GOT3 (cell line): ENCODE data around the gene UST.
A peak's percentile ranks its signal among the peaks of the same experiment; 100 is the strongest.
"Not testable (repeated sequence)": the region's sequence is repeated elsewhere in the genome, so short reads cannot be mapped to it uniquely, and the experiment has no call there.

Experiments used
- DNase-seq: peaks from one replicate; lab custom pipeline; 2025; ENCODE audit warnings: mixed read lengths; lab: John Stamatoyannopoulos, UW

The UST gene

DNA sequence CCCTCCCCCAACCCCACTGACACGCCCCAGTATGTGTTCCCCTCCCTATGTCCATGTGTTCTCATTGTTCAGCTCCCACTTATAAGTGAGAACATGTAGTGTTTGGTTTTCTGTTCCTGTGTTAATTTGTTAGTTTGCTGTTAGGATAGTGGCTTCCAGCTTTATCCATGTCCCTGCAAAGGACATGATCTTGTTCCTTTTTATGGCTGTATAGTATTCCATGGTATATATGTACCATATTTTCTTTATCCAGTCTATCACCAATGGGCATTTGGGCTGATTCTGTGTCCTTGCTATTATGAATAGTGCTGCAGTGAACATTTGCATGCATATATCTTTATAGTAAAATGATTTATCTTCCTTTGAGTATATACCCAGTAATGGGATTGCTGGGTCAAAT, 259.4 kb downstream of the UST start:
- DNase-seq = not testable (repeated sequence)

DNA sequence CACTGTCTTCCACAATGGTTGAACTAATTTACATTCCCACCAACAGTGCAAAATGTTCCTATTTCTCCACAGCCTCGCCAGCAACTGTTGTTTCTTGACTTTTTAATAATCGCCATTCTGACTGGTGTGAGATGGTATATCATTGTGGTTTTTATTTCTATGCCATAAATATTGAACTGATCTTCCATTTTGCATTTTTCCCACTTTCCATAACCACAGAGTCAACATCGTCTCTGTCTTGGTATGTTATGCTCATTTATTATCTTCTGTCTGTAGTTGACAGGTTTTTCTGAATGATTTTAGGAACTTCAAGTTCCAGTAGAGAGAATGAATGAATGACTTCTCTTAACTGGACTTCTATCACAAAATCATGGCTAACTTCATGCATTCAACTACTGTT, 259.8 kb downstream of the UST start:
- no peak for DNase-seq

DNA sequence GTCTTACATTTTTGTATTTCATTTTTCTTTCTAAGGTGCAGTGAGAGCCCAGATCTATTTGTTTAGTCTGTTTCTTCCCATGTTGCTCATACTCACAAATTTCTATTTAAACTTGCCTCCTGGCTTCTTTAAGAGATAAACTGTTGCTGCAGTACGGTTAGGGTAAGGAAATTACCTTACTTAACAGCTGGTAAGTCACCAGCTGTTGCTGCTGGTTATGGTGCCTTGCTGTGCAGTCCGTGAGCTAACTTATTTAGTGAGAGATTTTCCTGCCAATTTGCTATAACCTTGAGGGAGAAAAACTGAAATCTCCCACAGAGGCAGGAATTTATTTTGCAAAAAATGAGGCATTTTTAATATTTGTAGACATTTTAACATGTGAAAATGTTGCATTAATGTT, 261.0 kb downstream of the UST start:
- DNase-seq = no peak

DNA sequence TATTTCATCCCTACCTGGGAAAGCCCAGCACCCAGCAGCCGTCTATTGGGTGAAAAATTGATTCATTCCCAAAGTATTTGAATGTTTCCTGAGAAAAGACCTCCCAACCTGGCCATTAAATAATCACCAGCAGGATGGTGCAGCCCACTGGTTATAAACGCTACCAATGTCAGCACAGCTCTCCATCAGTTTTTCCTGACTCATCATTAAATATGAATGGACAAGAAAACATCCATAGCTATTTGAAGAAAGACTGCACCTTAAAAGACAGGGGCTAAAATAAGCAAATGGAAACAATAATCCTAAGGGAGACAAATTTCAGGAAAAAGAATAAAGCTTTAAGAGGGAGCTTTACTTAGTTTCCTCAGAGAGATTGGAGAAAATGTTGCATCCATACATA, 261.9 kb downstream of the UST start:
- no peak for DNase-seq

DNA sequence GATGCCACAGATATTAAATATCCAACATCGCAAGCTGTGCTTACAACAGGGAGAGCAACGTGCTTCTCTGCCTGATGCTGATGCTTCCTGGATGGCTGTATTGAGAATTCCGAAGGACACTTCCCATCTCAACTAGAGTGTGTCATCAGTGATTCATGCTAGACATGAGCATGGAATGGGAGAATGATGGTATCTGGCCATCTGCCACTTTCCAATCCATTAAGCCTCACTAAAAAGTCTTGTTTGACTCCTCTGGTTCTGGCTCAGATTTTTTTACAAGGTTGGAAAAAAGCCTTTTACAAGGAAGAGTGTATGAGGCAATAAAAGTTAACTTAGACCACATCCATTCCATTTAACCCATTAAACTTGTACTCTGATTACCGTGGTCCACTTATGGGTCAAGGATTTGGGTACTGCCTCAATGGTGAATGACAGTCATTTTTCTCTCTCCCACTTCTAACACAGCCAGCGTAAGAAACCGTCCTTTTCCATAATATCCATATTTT, 265.3 kb downstream of the UST start:
- peak; percentile 25 for DNase-seq

DNA sequence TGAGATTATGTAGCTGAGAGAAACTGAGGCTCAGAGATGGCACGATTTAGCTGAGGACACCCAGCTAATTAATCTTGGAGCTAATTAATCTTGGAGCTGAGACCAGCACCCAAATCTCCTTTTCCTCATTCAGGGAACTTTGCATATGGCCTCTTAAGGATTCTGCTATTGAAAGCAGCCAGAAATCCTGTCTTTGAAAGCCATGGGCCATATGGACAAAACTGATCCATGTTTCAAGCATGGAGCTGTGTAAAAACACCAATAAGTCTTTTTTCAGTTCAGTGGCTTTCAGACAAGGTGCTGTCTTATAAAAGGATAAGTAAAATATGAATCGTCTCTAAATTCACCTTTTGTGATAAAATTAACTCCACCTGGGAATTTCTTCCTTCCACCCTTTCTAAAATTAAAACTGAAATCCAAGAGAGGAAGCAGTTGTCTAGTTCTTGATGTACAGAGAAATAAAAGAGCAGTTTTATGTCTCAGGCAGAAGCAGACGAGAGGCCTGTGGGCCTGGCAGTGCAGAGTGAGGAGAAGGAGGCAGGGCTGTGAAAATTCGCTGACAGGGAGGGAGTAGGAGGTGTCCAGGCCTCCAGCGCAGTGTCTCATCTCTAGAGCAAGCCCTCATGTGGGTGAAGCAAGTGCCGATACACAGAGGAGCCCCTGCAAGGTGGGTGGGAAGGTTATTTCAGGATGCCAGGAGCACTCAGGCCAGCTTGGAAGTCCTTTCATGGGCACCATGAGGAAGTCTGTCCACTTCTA, 266.9 kb downstream of the UST start:
- no peak for DNase-seq

DNA sequence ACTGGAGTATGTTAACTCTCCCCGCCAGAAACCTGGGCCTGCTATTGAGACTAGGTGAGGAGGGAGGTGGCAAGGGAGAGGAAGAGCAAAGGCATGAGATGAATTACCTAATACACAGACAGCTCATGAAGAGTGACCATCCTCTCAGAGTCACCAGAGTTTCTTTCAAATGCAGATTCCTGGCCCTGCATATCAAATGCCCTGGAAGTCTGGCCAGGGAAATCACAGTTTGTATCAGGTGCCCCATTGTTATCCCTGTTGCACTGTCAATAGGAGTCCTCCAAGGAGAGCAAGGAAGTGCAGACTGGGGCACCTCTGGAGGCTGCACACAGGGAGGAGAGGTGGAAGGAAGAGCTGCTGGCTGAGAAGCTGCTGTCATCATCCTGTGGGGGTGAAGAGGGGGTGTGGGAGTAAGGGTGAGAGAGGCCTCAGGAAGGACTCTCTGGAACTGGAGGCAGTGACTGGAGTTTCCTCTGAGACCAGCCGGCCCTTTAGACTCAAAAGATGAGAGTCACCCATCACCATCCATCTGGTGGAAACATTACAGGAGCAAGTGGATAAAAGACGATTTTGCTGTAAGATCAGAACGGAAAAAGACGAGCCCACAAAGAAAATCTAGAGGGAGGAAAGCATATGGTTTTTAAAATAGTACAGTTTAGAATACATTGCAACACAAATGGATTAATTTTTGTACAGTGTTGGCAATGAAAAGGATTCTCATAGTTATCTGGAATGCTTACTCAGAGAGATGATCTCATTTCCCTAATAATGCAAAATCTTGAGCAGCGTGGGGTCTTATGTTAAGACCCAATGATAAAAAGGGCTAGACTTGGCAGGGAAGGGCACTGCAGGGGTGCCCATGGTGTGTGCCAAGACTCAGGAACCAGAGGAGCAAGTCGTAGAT, 268.1 kb downstream of the UST start:
- DNase-seq = no peak

DNA sequence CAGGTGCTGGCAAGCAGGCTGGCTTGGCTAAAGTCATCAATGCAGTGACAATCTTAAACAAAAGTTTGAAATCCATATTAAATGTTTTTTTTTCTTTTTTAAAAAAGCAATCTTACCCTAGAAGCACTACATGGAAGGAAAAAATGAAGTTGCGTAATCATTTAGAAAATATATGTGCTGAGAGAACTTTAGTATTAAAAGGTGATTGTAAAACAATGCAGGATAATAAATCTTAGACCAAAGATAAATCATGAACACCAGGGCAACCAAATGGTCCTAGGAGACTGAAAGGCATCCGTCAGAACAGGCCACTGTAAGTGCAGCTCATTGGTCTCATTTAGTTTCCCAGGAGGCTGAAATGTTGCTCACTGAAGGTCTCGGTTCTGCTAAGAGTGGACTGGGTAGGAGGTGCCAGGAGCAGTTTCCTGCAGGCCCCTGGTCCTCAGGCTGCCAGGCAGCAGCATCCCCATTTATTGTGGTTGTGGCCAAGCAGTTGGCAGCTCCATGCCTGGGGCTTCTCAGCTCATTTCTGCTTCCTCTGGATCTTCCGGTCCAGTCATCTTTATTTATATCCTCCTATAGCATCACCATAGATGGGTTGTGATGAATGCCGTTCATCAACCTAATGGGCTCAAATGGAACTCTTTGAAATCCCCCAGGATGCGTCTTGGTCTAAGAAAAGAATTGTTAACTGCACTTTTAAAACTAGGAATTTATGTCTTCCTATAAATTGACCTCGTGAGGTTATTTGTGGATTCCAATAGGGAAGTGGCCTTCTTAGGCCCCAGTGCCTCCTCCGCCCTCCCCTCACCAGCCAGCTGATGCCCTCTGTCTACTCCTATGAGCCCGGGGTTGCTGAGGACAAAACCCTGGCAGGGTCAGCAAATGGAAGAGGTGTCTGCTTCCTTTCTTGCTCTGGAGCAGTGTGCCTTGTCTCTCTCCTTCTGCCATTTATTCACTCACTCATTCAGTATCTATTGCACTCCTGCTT, 269.0 kb downstream of the UST start:
- DNase-seq = no peak

DNA sequence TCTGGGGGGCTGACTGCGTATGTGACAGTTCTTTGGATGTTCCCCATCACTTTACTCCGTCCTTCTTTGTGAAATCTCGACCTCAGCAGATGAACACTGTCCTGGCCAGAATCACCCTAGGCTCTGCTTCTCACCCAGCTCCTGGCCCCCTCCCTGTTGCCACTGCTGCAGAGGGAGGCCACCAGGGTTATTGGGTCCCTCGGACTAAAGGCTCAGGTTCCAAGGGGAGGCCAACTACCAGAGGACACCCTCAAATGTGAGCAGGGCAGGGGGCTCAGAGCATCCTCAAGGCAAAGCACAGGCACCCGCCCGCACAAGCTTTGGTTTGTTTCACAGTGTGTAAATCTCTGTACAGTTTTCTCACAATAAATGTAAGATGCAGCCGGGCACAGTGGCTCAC, 269.9 kb downstream of the UST start:
- DNase-seq = no peak

DNA sequence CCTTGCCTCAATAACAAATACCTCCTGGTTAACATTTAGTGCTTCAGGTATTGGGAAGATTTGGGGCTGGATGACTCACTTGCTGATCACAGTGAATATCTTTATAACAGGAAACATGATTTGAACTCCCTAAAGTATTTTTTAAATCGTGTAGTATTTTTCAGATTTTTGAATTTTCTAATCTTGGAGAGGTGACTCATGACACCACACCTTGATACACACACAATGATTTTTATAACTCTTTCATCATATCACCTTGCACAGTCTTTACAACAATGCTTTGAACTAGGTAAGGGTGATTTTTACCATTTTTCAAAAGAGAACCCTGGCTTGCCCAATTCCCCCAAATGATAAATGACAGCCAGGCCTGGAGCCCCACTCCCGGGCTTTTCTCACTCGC, 273.5 kb downstream of the UST start:
- no peak for DNase-seq

DNA sequence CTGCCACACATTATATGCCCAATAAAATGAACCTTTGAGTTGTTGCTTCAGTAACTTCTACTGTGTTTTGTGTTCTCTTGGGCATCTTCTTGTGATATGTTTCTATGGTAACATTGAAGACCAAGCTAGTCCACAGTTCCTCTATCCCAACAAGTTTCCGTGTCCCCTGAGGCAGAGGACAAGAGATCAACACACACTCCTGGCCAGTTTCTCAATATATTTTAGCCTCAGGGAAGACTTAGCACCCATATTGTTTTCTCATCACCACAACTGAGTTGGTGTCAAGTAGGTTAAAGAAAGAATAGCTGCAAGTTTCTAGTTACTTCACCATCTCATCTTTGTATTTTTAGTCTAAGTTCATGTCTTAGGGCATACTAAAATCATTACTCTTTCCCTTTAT, 277.5 kb downstream of the UST start:
- no peak for DNase-seq

DNA sequence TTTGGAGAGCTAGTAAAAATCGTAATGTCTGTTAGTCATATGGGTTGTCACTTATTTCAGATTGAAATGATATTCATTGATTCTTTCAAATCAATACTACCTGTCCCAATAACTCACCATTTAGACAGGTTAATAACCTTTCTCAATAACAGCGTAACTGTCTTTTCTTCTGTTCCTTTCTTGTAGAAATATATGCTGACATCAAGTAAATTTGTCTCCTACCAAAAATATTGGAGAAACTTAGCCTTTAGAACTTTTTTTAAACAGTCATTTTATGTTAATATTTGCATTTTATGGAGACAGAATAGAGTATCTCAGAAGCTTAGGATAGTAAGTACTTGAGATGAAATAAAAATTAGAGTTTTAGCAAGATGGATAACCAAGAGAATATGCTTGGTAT, 278.2 kb downstream of the UST start:
- DNase-seq = no peak

DNA sequence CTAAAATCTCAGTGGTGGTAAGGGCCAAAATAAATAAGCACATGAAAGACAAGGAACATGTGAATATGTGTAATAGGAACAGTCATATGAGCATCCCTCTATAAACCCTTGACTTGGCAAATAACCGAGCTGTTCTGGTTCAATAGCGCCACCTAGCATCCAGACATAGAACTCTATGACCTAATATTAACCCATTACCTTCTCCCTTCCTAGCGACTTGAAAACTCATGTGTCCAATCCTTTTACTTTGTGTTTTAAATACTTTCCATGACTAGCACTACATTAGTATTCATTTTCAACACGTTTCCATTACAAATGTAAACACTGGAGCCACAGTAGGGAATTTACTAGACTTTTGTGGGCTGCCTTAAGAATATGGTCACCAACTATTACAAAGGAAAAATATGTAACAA, 279.7 kb downstream of the UST start:
- no peak for DNase-seq

DNA sequence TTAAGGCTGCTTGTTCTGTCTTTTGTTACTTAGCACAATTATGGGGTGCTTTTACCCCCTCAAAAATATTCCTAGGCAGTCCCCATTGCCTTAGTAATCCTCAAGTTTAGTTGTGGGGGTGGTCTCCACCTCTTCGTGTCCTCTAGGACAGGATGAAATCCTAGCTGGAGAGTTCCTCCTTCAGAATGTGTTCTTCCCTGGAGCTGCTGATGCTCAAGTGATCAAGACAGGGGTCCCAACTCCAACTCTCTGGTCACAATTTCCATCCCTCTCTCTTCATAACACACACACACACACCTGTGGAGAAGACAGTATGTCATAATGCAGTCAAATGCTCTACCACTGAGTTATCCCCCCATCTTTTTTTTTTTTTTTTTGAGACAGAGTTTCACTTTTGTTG, 280.7 kb downstream of the UST start:
- no peak for DNase-seq

DNA sequence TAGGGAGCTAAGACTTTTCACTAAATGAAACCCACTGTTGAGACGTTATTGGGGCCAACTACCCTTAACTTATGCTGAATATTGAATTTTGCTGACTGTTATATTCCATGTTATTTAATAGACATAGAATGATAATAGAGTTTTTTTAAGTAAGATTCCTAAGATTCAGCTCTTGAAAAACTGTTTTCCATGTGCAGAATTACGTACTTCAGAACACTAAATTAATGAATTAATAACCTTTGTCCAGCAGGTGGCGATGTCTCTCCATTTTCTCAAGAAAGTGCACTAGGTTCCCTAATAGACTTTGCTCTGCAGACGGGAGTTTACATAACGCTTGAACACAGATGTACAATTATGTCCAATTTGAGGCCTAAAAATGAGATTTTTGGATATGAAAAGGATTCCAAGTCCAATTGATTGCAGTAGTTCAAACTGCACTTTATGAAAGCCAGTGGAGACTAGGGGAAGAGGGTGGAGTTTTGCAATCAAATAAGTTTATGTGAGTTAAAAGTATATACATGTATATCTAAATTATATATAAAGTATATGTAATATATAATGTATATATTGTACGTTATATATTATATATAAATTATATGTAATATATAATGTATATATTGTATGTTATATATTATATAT, 282.1 kb downstream of the UST start:
- no peak for DNase-seq

DNA sequence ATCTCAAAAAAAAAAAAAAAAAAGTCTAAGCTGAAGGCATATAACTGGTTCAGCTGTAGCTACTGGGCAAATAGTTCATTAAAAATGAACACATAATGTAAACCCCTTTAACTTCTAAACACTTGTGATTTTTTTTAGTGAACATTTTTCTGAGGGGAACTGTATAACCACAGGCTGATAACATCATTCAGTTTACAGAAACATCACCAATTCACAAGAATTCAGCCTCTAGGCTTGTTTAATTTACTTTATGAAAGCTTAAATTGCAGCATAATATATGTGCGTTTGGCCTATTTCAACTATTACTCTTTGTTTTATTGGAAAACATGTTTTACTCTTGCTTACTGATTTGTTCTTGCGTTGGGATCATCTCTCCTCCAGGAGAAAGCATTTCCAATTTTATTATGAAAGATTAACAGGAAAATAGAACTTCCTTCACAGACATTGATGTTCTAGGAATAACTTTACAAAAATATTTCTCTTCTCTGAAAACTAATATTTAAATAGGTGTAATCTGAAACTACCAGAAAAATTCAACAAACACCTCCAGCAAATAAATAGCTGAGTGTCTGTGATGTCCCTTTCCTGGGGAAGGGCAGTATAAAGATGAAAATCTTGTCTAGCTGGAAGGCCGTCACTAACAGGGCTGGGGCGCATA, 284.5 kb downstream of the UST start:
- no peak for DNase-seq

DNA sequence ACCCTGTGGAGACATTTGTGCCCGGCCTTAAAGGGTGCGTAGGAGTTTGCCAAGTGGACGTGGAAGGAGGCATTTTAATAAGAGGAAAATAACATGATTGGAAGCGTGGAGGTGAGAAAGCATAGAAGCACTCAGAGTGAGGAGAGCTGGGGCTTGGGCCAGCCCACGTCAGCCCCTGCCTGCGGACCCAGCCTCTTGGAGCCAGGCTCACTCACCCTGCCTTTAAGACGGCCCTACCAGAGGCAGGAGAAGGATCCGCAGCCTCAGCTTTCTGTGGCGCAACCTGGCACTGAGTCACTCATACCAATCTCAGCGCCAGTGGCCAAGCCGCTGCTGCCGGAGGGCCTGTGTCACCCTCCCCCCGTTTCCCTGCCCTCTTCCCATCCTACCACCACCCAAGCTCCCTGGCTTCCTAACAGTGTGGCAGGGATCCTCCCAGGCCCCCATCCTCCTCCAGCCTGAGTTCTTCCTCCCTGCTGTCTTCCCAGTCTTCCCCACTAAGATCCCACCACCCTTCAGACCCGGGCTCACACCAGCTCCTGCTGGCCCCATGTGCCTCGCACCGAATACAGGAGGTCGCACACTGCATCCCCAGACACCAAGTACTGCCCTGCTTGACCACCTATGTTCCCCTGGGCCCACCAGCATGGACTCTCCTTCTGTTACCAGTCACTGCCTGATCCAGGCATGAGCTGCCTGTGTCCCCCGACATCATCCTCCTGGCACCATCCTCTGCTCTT, 285.2 kb downstream of the UST start:
- DNase-seq = no peak

DNA sequence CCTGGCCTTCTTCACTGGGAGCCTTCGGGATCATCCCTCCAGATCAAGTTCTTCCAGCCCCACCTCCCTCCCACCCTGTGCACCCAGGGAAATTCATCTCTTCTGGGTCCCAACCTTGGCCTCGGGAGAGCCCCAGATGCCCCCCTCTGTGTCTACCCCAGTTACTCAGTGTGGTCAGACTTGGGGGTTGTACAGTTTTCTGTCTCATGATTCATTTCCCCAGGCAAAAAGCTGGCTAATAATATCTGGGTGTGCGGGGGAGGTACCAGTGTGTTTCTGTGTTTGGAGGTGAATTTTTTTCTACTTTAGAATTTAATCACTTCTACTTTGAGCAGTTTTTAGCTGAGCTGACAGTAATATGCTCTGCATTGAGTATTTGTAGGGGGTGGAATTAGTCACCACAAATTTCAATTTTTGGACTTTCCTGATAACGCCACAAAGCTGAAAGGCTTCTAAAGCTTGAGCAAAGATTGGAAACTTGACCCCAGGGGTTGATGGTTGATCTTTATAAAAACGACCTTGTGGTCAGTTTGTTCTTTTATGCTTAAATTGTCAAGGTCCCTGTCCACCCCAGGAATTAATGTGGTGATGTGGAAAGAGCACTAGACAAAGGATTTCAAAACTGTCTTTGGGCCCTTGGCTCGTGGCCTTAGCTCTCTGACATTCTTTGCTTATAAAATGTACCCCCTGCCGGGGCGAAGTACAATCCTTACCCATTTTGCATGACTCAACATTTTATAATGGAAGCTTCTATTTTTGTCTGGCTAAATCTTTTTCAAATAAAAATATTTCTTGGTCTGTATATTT, 286.0 kb downstream of the UST start:
- peak; percentile 60 for DNase-seq

DNA sequence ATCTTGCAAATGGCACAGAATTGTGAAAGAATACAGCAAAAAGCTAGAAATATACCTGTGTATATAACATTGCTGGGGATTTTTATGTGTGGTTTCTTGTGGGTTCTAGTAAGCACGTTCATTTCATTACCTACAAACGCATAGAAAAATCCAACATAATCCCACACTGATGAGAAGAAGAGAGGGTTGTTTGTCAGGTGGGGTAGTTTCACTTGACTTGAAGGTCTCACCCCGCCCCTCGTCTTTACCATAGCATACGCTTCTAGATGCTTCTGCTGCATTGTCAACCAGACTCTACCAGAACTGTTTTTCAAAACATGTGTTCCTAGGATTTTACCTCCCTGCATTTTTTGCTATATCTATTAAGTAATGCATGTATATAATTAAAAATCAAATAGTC, 286.6 kb downstream of the UST start:
- no peak for DNase-seq
